Measurements from ENCODE around the gene GIT1.
A peak's percentile ranks its signal among the peaks of the same experiment; 100 is the strongest.

The GIT1 gene, protein sequence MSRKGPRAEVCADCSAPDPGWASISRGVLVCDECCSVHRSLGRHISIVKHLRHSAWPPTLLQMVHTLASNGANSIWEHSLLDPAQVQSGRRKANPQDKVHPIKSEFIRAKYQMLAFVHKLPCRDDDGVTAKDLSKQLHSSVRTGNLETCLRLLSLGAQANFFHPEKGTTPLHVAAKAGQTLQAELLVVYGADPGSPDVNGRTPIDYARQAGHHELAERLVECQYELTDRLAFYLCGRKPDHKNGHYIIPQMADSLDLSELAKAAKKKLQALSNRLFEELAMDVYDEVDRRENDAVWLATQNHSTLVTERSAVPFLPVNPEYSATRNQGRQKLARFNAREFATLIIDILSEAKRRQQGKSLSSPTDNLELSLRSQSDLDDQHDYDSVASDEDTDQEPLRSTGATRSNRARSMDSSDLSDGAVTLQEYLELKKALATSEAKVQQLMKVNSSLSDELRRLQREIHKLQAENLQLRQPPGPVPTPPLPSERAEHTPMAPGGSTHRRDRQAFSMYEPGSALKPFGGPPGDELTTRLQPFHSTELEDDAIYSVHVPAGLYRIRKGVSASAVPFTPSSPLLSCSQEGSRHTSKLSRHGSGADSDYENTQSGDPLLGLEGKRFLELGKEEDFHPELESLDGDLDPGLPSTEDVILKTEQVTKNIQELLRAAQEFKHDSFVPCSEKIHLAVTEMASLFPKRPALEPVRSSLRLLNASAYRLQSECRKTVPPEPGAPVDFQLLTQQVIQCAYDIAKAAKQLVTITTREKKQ

DNA sequence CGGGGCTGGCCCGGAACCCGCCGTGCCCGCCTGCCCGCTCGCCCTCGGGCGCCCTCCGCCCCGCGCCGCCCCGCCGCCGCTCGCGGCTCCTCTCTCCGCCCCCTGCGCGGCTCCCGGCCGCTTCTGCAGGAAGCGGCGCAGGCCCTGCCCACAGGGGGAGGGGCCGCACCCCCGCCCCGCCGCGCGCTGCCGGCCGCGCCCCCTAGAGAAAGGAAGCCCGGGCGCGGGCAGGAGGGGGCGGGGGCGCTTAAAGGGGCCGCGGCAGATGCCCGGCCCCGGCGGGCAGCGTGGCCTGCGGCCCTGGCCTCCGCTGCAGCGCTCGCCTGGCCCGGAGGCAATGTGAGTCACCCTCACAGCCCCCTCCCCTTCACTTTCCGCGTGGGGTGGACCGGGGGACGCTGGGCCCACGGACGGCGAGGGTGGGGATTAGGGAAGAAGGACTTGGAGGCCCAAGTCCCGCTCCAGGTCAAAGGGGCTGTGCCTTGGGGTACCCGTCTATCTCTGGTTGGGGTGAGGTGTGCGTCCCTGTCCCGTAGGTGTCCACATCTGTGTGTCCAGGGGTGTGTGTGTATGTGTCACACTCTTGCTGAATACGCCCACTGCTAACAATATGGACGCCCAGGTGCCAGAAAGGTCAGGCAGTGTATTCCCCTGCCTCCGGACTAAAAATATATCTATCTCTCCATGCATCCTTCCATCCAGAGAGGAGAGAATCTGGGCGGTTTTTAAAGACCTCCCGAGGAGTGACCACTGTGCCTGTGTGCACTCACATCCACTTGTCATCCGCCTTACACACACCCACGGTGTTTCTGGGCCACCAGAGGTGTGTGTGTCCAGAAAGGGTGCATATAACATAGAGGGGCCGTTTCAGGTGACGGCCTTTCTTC lies at the start of gene GIT1:
TSS of gene GIT1 (minus strand) at position 125 of the 887 bp plus-strand sequence. CDS start 270 bp downstream, outside the sequence.
- H3K4me3 ChIP-seq (ENCODE audit: control insufficient read depth, low read depth, low read length) = peak within 1 kb of the TSS; percentile 75
- DNase-seq (ENCODE audit: low read depth) = peak; percentile 68
- TF ChIP-seq, protein P1, sequence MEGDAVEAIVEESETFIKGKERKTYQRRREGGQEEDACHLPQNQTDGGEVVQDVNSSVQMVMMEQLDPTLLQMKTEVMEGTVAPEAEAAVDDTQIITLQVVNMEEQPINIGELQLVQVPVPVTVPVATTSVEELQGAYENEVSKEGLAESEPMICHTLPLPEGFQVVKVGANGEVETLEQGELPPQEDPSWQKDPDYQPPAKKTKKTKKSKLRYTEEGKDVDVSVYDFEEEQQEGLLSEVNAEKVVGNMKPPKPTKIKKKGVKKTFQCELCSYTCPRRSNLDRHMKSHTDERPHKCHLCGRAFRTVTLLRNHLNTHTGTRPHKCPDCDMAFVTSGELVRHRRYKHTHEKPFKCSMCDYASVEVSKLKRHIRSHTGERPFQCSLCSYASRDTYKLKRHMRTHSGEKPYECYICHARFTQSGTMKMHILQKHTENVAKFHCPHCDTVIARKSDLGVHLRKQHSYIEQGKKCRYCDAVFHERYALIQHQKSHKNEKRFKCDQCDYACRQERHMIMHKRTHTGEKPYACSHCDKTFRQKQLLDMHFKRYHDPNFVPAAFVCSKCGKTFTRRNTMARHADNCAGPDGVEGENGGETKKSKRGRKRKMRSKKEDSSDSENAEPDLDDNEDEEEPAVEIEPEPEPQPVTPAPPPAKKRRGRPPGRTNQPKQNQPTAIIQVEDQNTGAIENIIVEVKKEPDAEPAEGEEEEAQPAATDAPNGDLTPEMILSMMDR (conservative IDR thresholded peaks at IDR 0.05; ENCODE audit: control insufficient read depth, insufficient read depth, low read depth, low read length) = no peak

DNA sequence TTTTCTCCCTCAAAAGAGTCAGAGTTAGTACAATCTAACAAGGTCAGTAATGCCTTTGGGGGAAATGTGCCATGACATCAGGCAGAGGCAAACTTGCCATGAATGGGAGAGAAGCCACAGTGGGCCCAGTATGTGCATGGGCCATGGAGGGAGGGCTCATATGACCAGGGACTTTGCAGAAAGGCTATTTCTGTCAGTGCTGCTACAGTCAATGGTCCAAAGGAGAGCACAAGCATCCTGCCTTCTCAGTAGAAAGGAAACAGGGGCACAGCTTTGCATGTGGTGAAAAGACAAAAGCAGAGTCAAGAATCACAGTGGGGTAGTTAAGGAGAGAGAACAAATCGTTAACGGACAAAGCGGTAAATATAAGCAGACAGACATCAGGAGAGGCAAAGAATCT lies 44.4 kb upstream of the GIT1 start:
- H3K4me3 ChIP-seq (ENCODE audit: control insufficient read depth, low read depth, low read length) = no peak overlapping the region
- TF ChIP-seq, protein P1 (conservative IDR thresholded peaks at IDR 0.05; ENCODE audit: control insufficient read depth, insufficient read depth, low read depth, low read length) = no peak

DNA sequence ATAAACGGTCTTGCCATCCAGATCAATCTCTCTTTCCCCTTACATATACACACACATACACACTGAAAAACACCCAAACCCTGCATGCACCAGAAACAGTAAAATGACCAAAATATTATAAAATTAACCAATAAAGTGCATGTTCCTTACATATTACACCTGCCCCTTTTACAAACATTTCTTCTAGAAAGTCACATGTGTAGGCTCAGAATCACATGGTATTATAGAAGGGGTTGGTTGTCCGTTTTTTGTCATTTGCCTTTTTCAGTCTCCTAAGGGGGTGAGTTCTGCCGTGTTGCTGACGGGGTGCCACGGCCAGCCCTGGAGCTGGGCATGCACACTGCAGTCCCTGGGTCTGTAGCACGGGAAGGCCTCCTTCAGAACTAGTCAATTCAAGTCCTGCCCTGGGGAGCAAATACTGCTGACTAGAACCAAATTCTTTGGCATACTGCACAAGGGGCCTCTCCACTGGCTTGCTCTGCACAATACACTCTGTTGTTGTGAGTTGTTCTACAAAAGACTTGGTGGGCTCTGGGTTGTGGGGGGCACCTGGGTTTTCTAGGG lies 41.3 kb upstream of the GIT1 start:
- TF ChIP-seq, protein P1 (conservative IDR thresholded peaks at IDR 0.05; ENCODE audit: control insufficient read depth, insufficient read depth, low read depth, low read length) = no peak
- DNase-seq (ENCODE audit: low read depth) = no peak
- H3K4me3 ChIP-seq (ENCODE audit: control insufficient read depth, low read depth, low read length) = no peak overlapping the region

More for the DNA sequence above, 44.4 kb upstream of the GIT1 start:
- DNase-seq (ENCODE audit: low read depth) = no peak

DNA sequence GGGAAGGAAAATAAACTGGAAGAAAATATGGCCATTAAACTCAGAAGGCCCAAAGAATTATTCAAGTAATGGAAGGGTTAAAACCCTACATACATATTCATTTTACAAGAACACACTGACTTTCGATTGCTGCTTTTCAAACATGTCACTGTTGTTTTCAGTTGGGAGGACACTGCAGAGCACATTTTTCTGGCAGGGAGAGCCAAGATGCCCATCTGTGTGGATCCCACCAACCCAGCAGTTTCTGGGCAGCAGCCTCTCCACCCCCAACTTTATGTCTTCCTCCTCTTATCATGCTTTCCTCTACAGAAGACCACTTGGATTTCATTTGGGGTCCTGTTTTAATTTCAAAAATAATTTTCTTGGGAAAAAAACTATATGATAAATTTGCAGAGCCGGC lies 40.4 kb upstream of the GIT1 start:
- no peak overlapping the region for H3K4me3 ChIP-seq (ENCODE audit: control insufficient read depth, low read depth, low read length)
- TF ChIP-seq, protein P1 (conservative IDR thresholded peaks at IDR 0.05; ENCODE audit: control insufficient read depth, insufficient read depth, low read depth, low read length) = no peak
- no peak for DNase-seq (ENCODE audit: low read depth)

DNA sequence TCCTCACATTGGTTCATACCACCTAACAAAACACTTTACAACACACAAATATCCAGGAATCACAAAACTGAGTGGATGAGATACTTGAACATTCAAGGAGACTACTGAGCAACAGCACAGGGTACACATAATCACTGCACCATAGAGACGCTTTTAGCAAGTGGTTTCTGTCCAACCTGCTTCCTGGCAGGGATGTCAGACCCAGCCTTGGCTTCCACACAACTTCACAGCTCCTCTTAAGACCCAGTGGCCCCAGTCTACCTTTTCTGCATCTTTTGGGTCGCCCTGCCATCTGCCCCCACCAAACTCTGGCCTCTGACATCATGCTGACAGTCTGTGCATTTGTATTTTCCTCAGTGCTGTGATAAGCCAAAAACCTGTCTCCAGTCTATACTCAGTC lies 39.2 kb upstream of the GIT1 start:
- TF ChIP-seq, protein P1 (conservative IDR thresholded peaks at IDR 0.05; ENCODE audit: control insufficient read depth, insufficient read depth, low read depth, low read length) = no peak
- H3K4me3 ChIP-seq (ENCODE audit: control insufficient read depth, low read depth, low read length) = no peak overlapping the region
- no peak for DNase-seq (ENCODE audit: low read depth)

DNA sequence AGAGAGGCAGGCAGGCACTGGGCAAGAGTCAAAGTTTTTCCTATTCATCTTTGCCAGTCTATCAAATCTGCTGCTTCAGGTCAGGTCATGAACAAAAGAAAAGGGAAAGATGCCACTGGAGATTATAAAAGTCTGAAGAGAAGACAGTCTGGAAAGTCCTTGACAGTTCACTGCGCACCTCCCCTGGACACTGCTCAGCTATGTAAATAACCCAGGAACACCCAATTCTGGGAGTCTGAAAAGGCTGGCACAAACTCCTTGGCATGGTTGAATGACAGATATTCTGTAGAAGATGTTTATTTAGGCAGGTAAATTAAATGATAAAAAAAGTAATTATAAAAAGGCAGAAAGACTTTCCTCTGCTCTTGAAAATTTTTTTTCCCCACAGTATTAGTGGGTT lies 38.5 kb upstream of the GIT1 start:
- DNase-seq (ENCODE audit: low read depth) = no peak
- TF ChIP-seq, protein P1 (conservative IDR thresholded peaks at IDR 0.05; ENCODE audit: control insufficient read depth, insufficient read depth, low read depth, low read length) = no peak
- H3K4me3 ChIP-seq (ENCODE audit: control insufficient read depth, low read depth, low read length) = no peak overlapping the region
